ENCODE data around the gene PKNOX1.
"Not testable (repeated sequence)": the region's sequence is repeated elsewhere in the genome, so short reads cannot be mapped to it uniquely, and the experiment has no call there.

PKNOX1 gene

DNA sequence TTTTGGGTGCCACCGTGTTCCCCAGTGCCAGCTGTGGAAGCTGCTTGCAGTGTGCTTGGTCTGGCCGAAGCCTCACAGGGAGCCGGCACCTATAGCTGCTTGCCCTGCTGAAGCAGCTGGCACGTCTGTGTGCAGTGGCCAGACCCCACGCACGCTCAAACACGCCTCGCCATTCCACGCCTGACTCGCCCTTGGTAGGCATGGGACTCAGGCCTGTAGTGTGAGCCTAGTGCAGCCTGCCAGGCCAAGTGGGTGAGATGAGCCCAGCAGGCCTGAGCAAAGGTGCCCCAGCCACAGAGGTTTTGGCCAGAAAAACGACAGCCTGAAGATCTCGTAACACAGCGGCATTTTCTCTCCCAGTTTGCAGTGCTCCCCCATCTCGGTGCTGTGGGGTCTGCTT lies 68.9 kb downstream of the PKNOX1 start:
- WGBS: 94% methylated on average over 10 of the region's 14 CpGs

DNA sequence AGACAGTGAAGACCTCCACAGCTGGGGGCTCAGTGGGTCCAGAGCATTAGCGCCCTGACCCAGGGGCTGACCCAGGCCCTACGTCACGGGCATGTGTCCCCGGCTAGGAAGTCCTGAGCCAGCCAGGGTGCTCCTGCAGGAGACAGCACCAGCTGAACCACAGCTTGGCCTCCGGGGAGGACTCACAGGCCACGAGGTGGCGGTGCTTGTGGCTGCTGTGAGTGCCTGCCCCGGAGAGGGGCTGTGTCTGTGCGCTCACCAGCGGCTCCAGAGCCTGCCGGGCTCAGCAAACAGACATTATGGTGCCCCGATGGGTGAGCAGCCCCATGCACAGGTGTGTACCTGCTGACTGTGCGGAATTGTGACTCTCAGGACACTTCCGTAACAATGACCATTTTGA lies 70.2 kb downstream of the PKNOX1 start:
- not testable (repeated sequence) for H3K9me3 ChIP-seq (ENCODE audit: insufficient read depth, low read depth, low read length); H3K27ac ChIP-seq (ENCODE audit: low read depth, low read length); H3K9ac ChIP-seq (ENCODE audit: low read depth, low read length); H3K4me1 ChIP-seq (ENCODE audit: insufficient read depth, low read length); H3K4me3 ChIP-seq (ENCODE audit: low read length); H3K36me3 ChIP-seq (ENCODE audit: insufficient read depth, low read length); H3K27me3 ChIP-seq (ENCODE audit: insufficient read depth, low read length)
- WGBS: 87% methylated on average over 10 of the region's 14 CpGs

More for the DNA sequence above, 68.9 kb downstream of the PKNOX1 start:
- H3K9ac ChIP-seq (ENCODE audit: low read depth, low read length); H3K27me3 ChIP-seq (ENCODE audit: insufficient read depth, low read length); H3K4me1 ChIP-seq (ENCODE audit: insufficient read depth, low read length); H3K9me3 ChIP-seq (ENCODE audit: insufficient read depth, low read depth, low read length); H3K36me3 ChIP-seq (ENCODE audit: insufficient read depth, low read length); H3K27ac ChIP-seq (ENCODE audit: low read depth, low read length); H3K4me3 ChIP-seq (ENCODE audit: low read length): not testable (repeated sequence)

DNA sequence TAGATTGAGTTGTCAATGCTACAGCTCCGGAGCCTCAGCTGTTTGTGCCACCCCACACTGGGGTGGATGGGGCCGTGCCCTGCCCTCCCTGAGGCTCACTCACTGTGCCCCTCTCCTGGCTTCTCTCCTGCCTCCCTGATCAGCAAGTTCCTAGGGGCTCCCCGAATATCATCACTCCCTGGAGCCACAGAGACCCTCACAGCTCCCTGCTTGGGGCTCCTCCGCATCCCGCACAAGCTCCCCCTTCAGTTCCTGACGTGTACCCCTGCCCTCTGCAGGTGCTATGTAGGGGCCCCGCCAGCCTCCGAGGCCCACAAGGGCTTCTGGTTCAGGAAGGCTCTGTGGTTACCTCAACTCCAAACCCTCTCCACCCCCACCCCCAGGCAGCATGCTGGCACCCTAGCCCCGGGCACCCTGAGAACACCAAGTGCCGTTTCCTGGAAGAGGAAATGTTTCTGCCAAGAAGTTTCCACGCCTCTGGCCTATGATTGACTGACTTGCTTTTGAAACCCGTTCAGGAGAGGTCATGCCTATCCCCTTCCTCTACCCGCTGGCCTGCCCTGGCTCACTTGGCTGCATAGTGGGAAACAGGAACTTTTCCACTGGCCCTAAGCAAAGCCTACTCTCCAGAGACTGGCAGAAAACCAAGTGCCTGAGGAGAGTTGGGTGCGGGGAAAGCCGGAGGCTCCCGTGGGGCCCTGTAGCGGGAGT lies 71.0 kb downstream of the PKNOX1 start:
- not testable (repeated sequence) for H3K9me3 ChIP-seq (ENCODE audit: insufficient read depth, low read depth, low read length); H3K27ac ChIP-seq (ENCODE audit: low read depth, low read length)
- 87% methylated on average over 6 of the region's 17 CpGs for WGBS

DNA sequence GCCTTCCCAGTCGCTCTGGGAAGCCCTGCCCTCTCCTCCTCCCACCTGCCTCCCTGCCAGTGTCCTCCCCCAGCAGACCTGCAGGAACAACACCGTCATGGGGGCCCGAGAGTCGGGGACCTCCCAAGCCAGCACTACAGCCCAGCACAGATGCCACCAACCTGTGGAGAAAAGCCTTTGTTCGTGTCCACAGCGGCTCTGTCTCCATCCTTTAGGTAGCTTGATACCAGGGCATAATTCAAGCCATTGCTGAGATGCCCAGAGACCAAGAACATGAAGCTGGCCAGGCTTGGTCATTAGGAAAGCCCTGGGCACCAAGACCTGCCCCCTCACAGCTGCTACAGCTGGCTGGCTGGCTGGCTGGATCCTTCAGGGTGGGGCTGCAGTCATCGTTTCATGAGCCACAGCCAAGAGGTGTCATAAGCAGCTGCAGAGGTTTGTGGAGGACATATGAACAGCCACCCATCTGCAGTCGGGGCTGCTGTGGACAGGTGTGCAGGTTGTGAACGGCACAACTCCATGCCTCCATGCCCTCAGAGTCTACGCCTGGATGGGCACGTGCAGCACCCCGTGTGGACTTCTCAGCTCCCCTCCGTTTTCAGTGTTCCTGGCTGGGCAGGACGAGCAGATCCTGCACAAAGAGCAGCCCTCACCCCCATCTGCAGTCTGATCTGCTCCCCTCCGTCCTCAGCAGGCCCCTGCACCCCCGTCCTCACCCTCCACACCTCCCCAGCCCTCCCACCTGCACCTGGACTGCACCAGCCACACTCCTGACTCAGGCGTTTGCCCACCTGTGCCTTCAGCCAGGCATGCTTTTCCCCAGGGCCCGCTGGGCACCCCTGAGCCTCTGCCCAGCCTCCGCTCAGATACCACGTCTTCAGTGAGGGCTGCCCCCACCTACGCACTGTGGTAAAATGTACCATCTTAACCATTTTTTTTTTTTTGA lies 71.8 kb downstream of the PKNOX1 start:
- H3K27ac ChIP-seq (ENCODE audit: low read depth, low read length): not testable (repeated sequence)
- WGBS: 73% methylated on average over 17 of the region's 21 CpGs

More for the DNA sequence above, 71.0 kb downstream of the PKNOX1 start:
- H3K27me3 ChIP-seq (ENCODE audit: insufficient read depth, low read length); H3K9ac ChIP-seq (ENCODE audit: low read depth, low read length); H3K36me3 ChIP-seq (ENCODE audit: insufficient read depth, low read length); H3K4me1 ChIP-seq (ENCODE audit: insufficient read depth, low read length); H3K4me3 ChIP-seq (ENCODE audit: low read length): not testable (repeated sequence)

DNA sequence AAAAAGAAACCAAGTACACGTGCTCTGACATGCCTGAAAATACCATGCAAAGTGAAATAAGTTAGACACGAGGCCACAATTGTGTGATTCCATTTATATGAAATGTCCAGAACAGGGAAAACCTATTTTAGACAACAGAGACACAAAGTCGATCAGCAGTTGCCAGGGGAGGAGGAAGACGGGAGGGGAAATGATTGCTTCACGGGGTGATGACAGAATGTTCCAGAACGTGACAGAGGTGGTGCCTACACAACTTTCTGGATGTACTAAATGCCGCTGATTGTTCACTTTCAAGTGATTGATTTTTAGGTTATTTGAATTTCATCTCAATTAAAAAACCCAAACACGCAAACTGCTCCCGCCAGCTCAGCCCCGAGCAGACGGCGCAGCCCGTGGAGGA lies 78.8 kb downstream of the PKNOX1 start:
- not testable (repeated sequence) for H3K27me3 ChIP-seq (ENCODE audit: insufficient read depth, low read length); H3K4me1 ChIP-seq (ENCODE audit: insufficient read depth, low read length); H3K9me3 ChIP-seq (ENCODE audit: insufficient read depth, low read depth, low read length); H3K4me3 ChIP-seq (ENCODE audit: low read length); H3K36me3 ChIP-seq (ENCODE audit: insufficient read depth, low read length); H3K27ac ChIP-seq (ENCODE audit: low read depth, low read length); H3K9ac ChIP-seq (ENCODE audit: low read depth, low read length)
- WGBS: no CpG with 5 or more reads among the region's 13 CpGs

More for the DNA sequence above, 71.8 kb downstream of the PKNOX1 start:
- not testable (repeated sequence) for H3K4me1 ChIP-seq (ENCODE audit: insufficient read depth, low read length); H3K9ac ChIP-seq (ENCODE audit: low read depth, low read length); H3K36me3 ChIP-seq (ENCODE audit: insufficient read depth, low read length); H3K4me3 ChIP-seq (ENCODE audit: low read length); H3K9me3 ChIP-seq (ENCODE audit: insufficient read depth, low read depth, low read length); H3K27me3 ChIP-seq (ENCODE audit: insufficient read depth, low read length)

DNA sequence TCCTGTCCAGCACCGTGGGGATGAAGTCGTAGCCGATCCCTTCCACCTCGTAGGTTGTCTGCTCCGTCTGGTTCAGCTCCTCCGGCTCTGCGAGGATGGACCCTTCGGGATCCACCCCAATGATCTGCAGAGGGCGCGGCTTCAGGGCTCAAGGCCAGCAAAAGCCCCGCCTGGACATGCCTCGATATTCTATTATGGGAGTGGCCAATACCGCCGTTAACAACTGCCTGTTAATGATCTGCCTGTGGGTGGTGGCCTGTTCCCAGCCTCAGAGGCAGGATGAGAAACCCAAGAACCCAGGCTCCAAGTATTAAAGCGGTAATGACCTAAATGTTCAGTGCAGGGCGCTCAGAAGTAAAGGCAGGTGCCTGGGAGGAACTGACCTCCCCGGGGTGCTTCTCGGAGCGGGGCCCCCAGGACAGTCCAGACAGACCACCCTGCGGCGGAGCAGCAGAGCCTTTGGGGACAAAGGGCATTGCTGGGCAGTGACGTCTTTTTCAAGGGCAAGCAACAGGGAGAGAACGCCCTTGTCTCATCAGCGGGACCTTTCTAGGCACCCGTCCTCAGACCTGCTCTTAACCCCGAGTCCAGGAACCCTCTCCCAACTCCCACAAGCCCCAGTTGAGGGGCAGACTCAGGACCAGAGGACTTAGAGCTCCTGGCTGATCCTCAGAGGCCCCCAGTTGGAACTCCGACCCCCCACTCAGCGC lies 88.7 kb downstream of the PKNOX1 start:
- WGBS: no CpG with 5 or more reads among the region's 28 CpGs
- H3K9ac ChIP-seq (ENCODE audit: low read depth, low read length); H3K4me3 ChIP-seq (ENCODE audit: low read length); H3K27ac ChIP-seq (ENCODE audit: low read depth, low read length); H3K4me1 ChIP-seq (ENCODE audit: insufficient read depth, low read length); H3K36me3 ChIP-seq (ENCODE audit: insufficient read depth, low read length); H3K27me3 ChIP-seq (ENCODE audit: insufficient read depth, low read length); H3K9me3 ChIP-seq (ENCODE audit: insufficient read depth, low read depth, low read length): not testable (repeated sequence)

DNA sequence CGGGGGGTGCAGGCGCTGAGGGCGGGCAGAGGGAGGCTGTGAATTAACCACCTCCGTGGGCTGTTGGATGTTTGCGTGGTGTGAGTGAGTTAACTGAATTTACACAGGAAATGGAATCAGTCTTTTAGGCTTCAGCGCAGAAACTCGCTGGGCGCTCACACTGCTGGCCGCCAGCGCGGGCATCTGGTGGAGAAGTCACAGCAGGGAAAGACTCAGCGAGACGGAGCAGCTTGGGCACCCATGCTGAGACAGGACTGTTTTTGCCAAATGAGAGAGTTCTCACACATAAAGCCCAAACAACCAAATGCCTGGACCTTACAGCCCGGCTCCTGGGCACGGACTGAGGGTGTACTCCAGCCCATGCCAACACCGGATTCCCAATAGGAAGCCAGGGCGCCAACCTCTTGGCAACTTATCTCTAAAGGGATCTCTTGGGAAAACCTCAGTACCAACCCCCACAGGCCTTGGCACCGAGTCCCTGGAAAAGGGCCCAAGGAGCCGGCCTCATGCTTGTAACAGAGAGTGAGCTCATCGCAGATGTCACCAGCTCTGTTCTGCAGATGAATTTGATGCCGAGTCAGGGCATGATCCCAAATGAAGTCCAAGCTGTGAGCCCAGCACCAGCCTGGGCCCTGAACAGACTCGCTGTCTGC lies 90.0 kb downstream of the PKNOX1 start:
- not testable (repeated sequence) for H3K4me1 ChIP-seq (ENCODE audit: insufficient read depth, low read length); H3K4me3 ChIP-seq (ENCODE audit: low read length); H3K27me3 ChIP-seq (ENCODE audit: insufficient read depth, low read length); H3K27ac ChIP-seq (ENCODE audit: low read depth, low read length); H3K36me3 ChIP-seq (ENCODE audit: insufficient read depth, low read length); H3K9ac ChIP-seq (ENCODE audit: low read depth, low read length); H3K9me3 ChIP-seq (ENCODE audit: insufficient read depth, low read depth, low read length)
- WGBS: no CpG with 5 or more reads among the region's 22 CpGs

DNA sequence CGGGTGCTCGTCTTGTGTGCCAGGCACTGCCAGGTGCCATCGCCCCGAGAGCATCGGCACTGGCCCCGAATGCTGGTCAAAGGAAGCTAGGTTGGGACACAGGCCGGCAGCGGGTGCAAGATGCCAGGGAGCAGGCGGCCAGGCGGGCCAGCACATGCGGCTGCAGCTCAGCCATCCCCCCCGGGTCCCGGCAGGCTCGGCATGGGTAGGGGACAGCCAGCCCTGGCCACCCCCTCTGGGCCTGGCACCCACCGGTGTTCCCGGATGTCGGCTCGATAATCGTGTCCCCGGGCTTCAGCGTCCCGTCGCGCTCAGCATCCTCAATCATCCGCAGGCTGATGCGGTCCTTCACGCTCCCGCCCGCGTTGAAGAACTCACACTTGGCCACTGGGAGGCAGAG lies 91.6 kb downstream of the PKNOX1 start:
- H3K36me3 ChIP-seq (ENCODE audit: insufficient read depth, low read length); H3K27me3 ChIP-seq (ENCODE audit: insufficient read depth, low read length); H3K27ac ChIP-seq (ENCODE audit: low read depth, low read length); H3K4me1 ChIP-seq (ENCODE audit: insufficient read depth, low read length); H3K4me3 ChIP-seq (ENCODE audit: low read length); H3K9ac ChIP-seq (ENCODE audit: low read depth, low read length); H3K9me3 ChIP-seq (ENCODE audit: insufficient read depth, low read depth, low read length): not testable (repeated sequence)
- 84% methylated on average over 6 of the region's 30 CpGs for WGBS

DNA sequence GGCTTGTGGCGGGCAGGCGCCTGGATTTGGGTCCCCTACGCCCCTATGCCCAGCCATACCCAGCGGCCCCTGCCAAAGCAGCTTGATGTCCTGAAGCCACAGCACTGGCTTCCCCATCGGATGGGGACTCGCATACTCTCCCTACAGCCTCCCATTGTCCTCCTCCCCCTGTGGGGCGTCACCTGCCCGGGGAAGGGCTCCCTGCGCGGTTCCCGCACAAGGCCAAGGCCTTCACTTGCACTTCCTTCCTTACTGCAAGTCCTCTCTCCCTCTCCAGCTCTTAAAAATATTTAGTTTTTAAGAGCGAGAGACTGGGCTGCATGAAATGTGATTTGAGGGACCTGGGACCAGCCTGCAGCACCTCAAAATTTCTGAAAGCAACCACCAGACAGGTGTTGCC lies 92.3 kb downstream of the PKNOX1 start:
- H3K4me3 ChIP-seq (ENCODE audit: low read length); H3K27ac ChIP-seq (ENCODE audit: low read depth, low read length); H3K27me3 ChIP-seq (ENCODE audit: insufficient read depth, low read length); H3K36me3 ChIP-seq (ENCODE audit: insufficient read depth, low read length); H3K9ac ChIP-seq (ENCODE audit: low read depth, low read length); H3K4me1 ChIP-seq (ENCODE audit: insufficient read depth, low read length); H3K9me3 ChIP-seq (ENCODE audit: insufficient read depth, low read depth, low read length): not testable (repeated sequence)
- 92% methylated on average over 4 of the region's 12 CpGs for WGBS

DNA sequence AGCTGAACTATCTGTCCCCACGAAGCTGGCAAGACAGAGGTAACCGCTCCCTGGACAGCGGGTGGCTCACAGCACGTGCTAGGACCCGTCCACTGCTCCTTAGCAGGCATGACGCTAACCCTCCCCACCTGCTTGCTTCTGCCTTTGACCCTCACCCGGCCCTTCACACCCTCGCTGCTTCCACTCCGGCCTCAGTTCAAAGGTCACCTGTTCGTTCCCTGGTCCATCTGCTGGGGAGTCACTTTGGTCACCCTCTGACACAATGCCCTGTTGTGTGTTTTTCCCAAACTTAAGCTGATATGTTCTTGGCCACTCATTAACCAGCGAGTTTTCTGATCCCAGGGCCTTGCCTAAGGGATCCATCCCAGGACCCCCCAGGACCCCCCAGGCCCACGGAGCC lies 93.7 kb downstream of the PKNOX1 start:
- 87% methylated on average over 4 of the region's 12 CpGs for WGBS
- not testable (repeated sequence) for H3K27me3 ChIP-seq (ENCODE audit: insufficient read depth, low read length); H3K36me3 ChIP-seq (ENCODE audit: insufficient read depth, low read length); H3K9ac ChIP-seq (ENCODE audit: low read depth, low read length); H3K4me1 ChIP-seq (ENCODE audit: insufficient read depth, low read length); H3K9me3 ChIP-seq (ENCODE audit: insufficient read depth, low read depth, low read length); H3K27ac ChIP-seq (ENCODE audit: low read depth, low read length); H3K4me3 ChIP-seq (ENCODE audit: low read length)

DNA sequence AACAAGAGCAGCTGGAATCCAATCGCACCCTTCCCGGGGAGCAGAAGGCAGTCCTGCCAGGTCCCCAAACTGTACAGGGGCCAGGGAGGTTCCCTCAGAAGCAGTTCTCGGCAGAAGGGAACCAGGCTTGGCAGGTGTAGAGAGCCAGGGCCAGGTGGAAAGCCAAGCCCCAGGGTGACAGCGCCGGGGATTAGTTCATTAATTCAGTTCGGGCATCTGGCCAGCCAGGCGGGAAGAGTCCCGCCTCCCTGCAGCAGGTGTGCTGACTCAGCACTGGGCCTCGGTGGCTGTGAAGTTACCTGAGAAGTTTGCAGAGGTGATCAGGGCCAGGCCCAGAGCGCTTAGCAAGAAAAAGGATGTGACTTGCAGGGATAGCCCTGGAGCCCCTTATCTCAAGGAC lies 95.3 kb downstream of the PKNOX1 start:
- H3K27ac ChIP-seq (ENCODE audit: low read depth, low read length): not testable (repeated sequence)
- WGBS: no CpG with 5 or more reads among the region's 10 CpGs

More for the DNA sequence above, 95.3 kb downstream of the PKNOX1 start:
- H3K9me3 ChIP-seq (ENCODE audit: insufficient read depth, low read depth, low read length); H3K36me3 ChIP-seq (ENCODE audit: insufficient read depth, low read length); H3K9ac ChIP-seq (ENCODE audit: low read depth, low read length); H3K4me1 ChIP-seq (ENCODE audit: insufficient read depth, low read length); H3K4me3 ChIP-seq (ENCODE audit: low read length); H3K27me3 ChIP-seq (ENCODE audit: insufficient read depth, low read length): not testable (repeated sequence)

All from HUES64 (cell line).